Measurements from ENCODE around the gene GDF7. TPM values are rescaled to one million over a fixed set of nuclear protein-coding genes. Genes with fewer than 3 reads are reported as not detected.

GDF7 gene
- total and polyA plus RNA-seq, 10 of the 15 experiments (the other 5 are each of a cell fraction or from before 2014, with no cell fraction given): 0.02 to 0.11 (median 0.04) TPM; not detected in 1

GRCh38 chr2:20693317-20693716 is 26.4 kb downstream of the GDF7 start (continued):
- TF ChIP-seq RELB (IDR thresholded peaks at IDR 0.05; ENCODE audit: low read depth) (no peak), ATF2 (IDR thresholded peaks at IDR 0.05; ENCODE audit: low read length) (no peak)

- ChIA-PET POLR2A (no interaction called here), CTCF (no interaction called here)
Observed at GRCh38 chr2:20696366-20696765, 29.4 kb downstream of the GDF7 start.

More at GRCh38 chr2:20696366-20696765, 29.4 kb downstream of the GDF7 start:
- Histone ChIP-seq H3K79me2 (ENCODE audit: control insufficient read depth, insufficient read depth, low read length) (no peaks in the 10 kb centered on the region; the same call in 1 of the 2 replicates), H2AFZ (ENCODE audit: control insufficient read depth, low read depth, low read length) (no peak overlapping the region), H4K20me1 (ENCODE audit: control insufficient read depth, insufficient read depth) (no peaks in the 10 kb centered on the region), H3K27ac (ENCODE audit: control insufficient read depth, insufficient read depth) (no peak overlapping the region), H3K9ac (ENCODE audit: control insufficient read depth, insufficient read depth, low read length) (no peak overlapping the region), H3K36me3 (ENCODE audit: control insufficient read depth in 2 of 2, insufficient read depth in 2 of 2, low read length in 1 of 2) (peaks cover 0 to 6% of the 10 kb centered on the region in 2 experiments; a peak in 3 of 4 replicates), H3K4me2 (ENCODE audit: control insufficient read depth, insufficient read depth) (no peak overlapping the region), H3K4me1 (ENCODE audit: control insufficient read depth, insufficient read depth, low read length) (peaks cover 11% of the 10 kb centered on the region), H3K9me3 (replicated peaks; ENCODE audit: control insufficient read depth, insufficient read depth, low read length) (no peaks in the 10 kb centered on the region), H3K27me3 (replicated peaks in 1 of 2; ENCODE audit: control insufficient read depth in 2 of 2, insufficient read depth in 2 of 2, low read length in 1 of 2) (no peaks in the 10 kb centered on the region), H3K4me3 (no peak overlapping the region)
- ChIA-PET SMC1A (ENCODE audit: uncharacterized antibody, unreplicated experiment) (no interaction called here), RAD21 (ENCODE audit: unreplicated experiment) (no interaction called here)
- DNase-seq (ENCODE audit: low read depth, low spot score) (no peak), ATAC-seq (no peak), FAIRE-seq (no peak)
- intact Hi-C loops (cut with micrococcal nuclease; ENCODE audit: unreplicated experiment) (no loop called here), in situ Hi-C loops (cut with MboI) (no loop called here)
- TF ChIP-seq FOXK2 (IDR thresholded peaks at IDR 0.05) (no peak), FOS (IDR thresholded peaks at IDR 0.05; ENCODE audit: borderline replicate concordance, extremely low read depth, insufficient read length) (no peak), BMI1 (IDR thresholded peaks at IDR 0.05; ENCODE audit: borderline replicate concordance) (no peak), PAX5 (IDR thresholded peaks at IDR 0.05; ENCODE audit: borderline replicate concordance, low read depth, low read length) (no peak), ZNF384 (IDR thresholded peaks at IDR 0.05; ENCODE audit: borderline replicate concordance, low read depth, low read length) (no peak), SIX5 (IDR thresholded peaks at IDR 0.05; ENCODE audit: low read depth, low read length, severe bottlenecking) (no peak), SREBF2 (IDR thresholded peaks at IDR 0.05; ENCODE audit: low read length) (no peak), BCL11A (IDR thresholded peaks at IDR 0.05; ENCODE audit: low read depth, low read length) (no peak), CTCF (IDR thresholded peaks at IDR 0.05 in 2 of 3, conservative IDR thresholded peaks at IDR 0.05 in 1 of 3; ENCODE audit: control insufficient read depth in 2 of 3, extremely low read depth in 1 of 3, insufficient read depth in 1 of 3, low read depth in 3 of 3, low read length in 3 of 3) (no peak), SUZ12 (IDR thresholded peaks at IDR 0.05; ENCODE audit: unreplicated experiment) (no peak), KLF5 (IDR thresholded peaks at IDR 0.05; ENCODE audit: partially characterized antibody) (no peak), MTA3 (IDR thresholded peaks at IDR 0.05; ENCODE audit: borderline replicate concordance, low read length) (no peak), CREB1 (IDR thresholded peaks at IDR 0.05; ENCODE audit: low read depth) (no peak)
- TF ChIP-seq, protein P1, sequence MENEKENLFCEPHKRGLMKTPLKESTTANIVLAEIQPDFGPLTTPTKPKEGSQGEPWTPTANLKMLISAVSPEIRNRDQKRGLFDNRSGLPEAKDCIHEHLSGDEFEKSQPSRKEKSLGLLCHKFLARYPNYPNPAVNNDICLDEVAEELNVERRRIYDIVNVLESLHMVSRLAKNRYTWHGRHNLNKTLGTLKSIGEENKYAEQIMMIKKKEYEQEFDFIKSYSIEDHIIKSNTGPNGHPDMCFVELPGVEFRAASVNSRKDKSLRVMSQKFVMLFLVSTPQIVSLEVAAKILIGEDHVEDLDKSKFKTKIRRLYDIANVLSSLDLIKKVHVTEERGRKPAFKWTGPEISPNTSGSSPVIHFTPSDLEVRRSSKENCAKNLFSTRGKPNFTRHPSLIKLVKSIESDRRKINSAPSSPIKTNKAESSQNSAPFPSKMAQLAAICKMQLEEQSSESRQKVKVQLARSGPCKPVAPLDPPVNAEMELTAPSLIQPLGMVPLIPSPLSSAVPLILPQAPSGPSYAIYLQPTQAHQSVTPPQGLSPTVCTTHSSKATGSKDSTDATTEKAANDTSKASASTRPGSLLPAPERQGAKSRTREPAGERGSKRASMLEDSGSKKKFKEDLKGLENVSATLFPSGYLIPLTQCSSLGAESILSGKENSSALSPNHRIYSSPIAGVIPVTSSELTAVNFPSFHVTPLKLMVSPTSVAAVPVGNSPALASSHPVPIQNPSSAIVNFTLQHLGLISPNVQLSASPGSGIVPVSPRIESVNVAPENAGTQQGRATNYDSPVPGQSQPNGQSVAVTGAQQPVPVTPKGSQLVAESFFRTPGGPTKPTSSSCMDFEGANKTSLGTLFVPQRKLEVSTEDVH (IDR thresholded peaks at IDR 0.05; ENCODE audit: low read depth, partially characterized antibody): no peak
- BruUV-seq (replicated peaks): no TSS peak
- 93% methylated on average over 2 of the region's 2 CpGs for WGBS (ENCODE audit: insufficient coverage, insufficient replicate concordance, low lambda C conversion rate, missing lambda C conversion rate)
